GM06990 (cell line): ENCODE data around the gene WASF2.
"Not testable (repeated sequence)": the region's sequence is repeated elsewhere in the genome, so short reads cannot be mapped to it uniquely, and the experiment has no call there.

ENCODE experiments used
- DNase-seq: peaks from one replicate; pipeline ENCODE4 v3.0.0-alpha.2; 2011; ENCODE audit not compliant: insufficient read length; ENCODE audit errors: extremely low read depth
- H3K27me3 ChIP-seq: replicated peaks from 2 replicates; pipeline ENCODE4 v1.6.0; 2011; ENCODE audit warnings: low read length; ENCODE audit not compliant: control insufficient read depth, insufficient read depth
- H3K36me3 ChIP-seq: 2 replicates; pipeline ENCODE4 v1.5.1; 2011; ENCODE audit warnings: low read length; ENCODE audit not compliant: control insufficient read depth, insufficient read depth
- H3K4me3 ChIP-seq: replicated peaks from 2 replicates; pipeline ENCODE4 v1.5.1; 2011; ENCODE audit warnings: low read depth, mild to moderate bottlenecking, control low read depth, low read length
- TF ChIP-seq, protein P1 (sequence below): IDR thresholded peaks from 2 replicates; pipeline ENCODE4 v1.5.1; 2011; ENCODE audit warnings: low read length, control low read depth, mild to moderate bottlenecking, inconsistent platforms; ENCODE audit not compliant: insufficient read depth, poor library complexity, severe bottlenecking

Gene WASF2

DNA sequence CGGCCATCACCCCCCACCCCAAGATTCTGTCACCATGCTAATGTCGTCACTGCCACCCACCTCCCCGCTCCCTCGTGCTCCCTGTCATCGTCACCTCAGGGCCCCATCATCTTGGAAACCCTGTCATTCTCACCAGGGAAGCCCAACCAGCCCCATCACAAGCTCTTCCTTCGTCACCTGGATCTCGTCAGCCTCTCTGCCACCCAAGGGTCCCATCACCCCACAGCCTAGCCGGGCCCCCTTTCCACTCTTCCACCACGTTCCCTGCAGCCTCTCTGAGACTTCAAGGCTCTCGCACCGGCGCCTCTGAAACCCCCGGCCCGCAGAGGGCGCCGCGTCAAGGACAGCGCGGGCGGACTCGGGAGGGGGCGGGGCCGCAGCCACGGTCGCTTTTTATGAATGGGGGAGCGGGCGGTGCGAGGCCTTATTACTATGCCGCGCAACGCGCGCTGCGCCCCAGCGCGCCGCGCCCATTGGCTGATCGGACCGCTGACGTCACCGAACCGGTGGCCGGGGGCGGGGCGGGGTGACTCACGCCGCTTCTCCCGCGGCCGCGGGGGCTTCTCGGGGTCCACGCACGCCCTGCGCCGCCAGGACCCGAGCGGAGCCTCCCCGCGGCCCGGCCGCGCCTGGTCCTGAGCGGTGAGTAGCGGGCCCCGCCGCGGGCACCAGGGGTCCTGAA lies 97.7 kb downstream of the WASF2 start, which contains the start of gene GPR3:
Gene GPR3 (plus strand): TSS at position 527 of the 682 bp plus-strand sequence. CDS start 1,177 bp downstream, outside the sequence.
- Histone ChIP-seq H3K27me3 (no peaks in the 10 kb centered on the region), H3K4me3 (peak within 1 kb of the TSS; percentile 66), H3K36me3 (no peaks in the 10 kb centered on the region)
- TF ChIP-seq, protein P1, sequence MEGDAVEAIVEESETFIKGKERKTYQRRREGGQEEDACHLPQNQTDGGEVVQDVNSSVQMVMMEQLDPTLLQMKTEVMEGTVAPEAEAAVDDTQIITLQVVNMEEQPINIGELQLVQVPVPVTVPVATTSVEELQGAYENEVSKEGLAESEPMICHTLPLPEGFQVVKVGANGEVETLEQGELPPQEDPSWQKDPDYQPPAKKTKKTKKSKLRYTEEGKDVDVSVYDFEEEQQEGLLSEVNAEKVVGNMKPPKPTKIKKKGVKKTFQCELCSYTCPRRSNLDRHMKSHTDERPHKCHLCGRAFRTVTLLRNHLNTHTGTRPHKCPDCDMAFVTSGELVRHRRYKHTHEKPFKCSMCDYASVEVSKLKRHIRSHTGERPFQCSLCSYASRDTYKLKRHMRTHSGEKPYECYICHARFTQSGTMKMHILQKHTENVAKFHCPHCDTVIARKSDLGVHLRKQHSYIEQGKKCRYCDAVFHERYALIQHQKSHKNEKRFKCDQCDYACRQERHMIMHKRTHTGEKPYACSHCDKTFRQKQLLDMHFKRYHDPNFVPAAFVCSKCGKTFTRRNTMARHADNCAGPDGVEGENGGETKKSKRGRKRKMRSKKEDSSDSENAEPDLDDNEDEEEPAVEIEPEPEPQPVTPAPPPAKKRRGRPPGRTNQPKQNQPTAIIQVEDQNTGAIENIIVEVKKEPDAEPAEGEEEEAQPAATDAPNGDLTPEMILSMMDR, result peak; percentile 79
- DNase-seq, result peak; percentile 93

DNA sequence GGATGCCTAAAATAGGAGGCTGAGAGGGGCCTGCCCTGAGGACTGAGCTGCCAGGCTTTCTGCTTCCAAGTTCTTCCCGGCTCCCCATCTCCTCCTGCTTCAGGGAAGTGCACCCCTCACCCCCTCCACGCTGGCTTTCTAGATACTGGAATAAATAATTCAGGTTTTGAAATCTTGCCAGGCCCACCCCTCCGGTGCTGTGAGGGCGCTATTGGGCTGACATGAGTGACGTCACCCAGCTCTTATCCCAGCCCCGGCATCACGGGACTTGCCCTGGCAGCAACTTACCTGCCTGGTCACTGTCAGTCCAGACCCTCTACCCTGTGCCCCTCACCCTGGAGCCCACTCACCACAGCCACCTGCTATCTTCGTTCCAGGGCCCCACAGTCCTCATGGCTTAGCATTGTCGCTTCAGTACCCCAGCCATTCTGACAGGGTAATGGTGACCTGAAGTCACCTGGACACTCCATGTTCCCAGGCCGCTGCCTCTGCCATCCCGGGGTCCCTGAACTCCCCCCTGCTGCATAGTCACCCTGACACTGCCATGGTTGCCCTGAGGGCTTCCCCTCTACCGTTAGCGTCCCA lies 98.4 kb downstream of the WASF2 start:
- TF ChIP-seq, protein P1, result no peak
- Histone ChIP-seq H3K4me3 (peak overlapping the region; percentile 1; the same call in 1 of the 2 replicates), H3K27me3 (no peaks in the 10 kb centered on the region; the same call in 1 of the 2 replicates), H3K36me3 (no peaks in the 10 kb centered on the region)
- DNase-seq, result no peak

DNA sequence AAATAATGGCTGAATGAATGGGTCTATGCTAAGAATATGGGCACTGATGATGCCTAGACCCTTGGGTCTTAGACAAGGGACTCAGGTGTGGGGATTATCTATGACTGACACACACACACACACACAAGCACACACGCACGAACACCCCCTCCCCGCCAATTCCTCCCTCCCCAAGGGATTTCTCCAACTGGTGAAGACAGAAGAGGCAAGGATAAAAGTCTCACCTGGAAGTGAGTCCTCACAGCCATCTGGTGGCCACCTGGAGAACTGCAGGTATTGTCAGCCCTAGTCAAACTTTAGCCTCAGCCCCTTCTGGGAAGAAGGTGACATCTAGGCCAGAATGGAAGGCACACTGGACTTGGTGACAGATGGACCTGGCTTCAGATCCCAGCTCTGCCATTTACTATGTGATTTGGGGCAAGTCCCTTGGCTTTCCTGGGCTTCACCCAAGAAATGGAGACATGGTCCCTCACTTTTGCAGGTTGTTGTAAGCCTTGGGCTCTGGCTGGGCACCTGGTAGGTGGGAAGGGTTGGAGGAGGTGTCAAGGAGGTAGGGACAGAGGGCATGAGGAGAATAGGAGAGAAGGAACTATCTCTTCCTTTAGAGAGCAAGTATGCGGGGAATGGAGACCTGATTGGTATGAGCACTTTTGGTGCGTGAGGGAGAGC lies 101.5 kb downstream of the WASF2 start:
- TF ChIP-seq, protein P1, result peak; percentile 87
- no peaks in the 10 kb centered on the region; the same call in 1 of the 2 replicates for H3K27me3 ChIP-seq
- H3K4me3 ChIP-seq, result no peak overlapping the region
- DNase-seq, result no peak
- no peaks in the 10 kb centered on the region for H3K36me3 ChIP-seq

DNA sequence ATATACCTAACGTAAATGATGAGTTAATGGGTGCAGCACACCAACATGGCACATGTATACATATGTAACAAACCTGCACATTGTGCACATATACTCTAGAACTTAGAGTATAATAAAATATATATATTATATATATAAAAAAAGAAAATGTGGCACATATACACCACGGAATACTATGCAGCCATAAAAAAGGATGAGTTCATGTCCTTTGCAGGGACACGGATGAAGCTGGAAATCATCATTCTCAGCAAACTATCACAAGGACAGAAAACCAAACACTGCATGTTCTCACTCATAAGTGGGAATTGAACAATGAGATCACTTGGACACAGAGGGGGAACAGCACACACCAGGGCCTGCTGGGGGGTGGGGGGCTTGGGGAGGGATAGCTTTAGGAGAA lies 105.2 kb downstream of the WASF2 start:
- not testable (repeated sequence) for H3K4me3 ChIP-seq, H3K36me3 ChIP-seq, H3K27me3 ChIP-seq, DNase-seq

DNA sequence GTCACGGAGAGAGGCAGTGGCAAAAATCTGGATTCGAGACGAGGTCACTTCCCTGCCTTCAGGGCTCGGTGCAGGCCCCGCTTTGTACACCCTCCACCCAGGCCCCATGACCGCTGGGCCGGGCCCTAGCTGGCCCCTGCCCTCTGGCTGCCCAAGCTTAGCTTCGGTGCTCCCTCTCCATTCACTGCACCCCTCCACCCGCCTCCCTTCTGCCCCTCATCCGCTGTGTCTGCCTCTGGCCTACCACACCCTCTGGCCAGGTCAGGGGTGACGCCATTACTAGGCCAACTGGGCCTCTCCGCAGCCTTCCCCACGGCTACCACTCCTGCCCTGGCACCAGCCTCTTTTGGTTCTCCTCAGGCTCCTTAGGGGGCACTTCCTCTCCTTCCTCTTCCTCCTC lies 106.3 kb downstream of the WASF2 start:
- no peak overlapping the region for H3K4me3 ChIP-seq
- H3K36me3 ChIP-seq, result no peaks in the 10 kb centered on the region
- TF ChIP-seq, protein P1, result no peak
- no peak for DNase-seq
- no peaks in the 10 kb centered on the region; the same call in 1 of the 2 replicates for H3K27me3 ChIP-seq

DNA sequence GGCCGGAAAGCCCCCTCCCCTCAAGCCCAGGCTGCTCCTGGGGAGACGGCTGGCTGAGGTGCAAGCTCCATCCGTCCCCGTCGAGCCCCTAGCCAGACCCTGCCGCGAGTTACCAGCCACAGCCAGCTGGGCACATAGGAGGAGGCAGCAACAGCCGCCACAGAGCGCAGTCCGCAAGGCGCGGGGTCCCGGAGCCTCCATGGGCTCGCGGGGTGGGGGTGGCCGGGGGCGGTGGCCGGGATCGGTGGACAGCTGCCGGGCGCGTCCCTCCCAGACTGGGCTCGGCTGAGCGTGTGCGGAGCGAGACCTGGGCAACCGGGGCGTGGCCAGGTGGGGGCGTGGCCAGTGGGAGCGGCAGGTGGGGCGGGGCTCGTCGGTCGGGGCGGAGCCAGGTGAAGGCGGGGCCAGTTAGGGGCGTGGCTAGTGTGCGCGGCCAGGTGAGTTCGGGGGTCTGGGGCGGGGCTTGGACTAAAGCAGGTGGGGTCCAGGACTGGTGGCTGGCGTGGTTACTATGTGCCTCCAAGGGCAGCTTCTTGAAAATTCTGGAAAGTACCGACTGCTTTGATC lies 106.8 kb downstream of the WASF2 start, which contains the start of gene CD164L2:
Gene CD164L2 (minus strand): TSS at position 295 of the 567 bp plus-strand sequence. CDS start 94 bp downstream, at position 201.
- Histone ChIP-seq H3K4me3 (no peak within 1 kb of the TSS), H3K27me3 (no peaks in the 10 kb centered on the region; the same call in 1 of the 2 replicates), H3K36me3 (no peaks in the 10 kb centered on the region)
- TF ChIP-seq, protein P1, result no peak
- no peak for DNase-seq
